PC-9 (cell line): ENCODE results near the gene PPP1R3G.

ENCODE experiments used
- EZH2 ChIP-seq: fragments of 200-600 bp; sonication (generic); IDR thresholded peaks from 2 replicates; pipeline ENCODE4 v1.8.0; 2017; ENCODE audit warnings: antibody characterized with exemption, low read depth
- TF ChIP-seq, protein P1 (sequence below): fragments of 200-600 bp; sonication (generic); conservative IDR thresholded peaks from 2 replicates; pipeline ENCODE4 v1.6.1; 2017; ENCODE audit warnings: mixed run types, antibody characterized with exemption, mild to moderate bottlenecking, moderate library complexity

DNA sequence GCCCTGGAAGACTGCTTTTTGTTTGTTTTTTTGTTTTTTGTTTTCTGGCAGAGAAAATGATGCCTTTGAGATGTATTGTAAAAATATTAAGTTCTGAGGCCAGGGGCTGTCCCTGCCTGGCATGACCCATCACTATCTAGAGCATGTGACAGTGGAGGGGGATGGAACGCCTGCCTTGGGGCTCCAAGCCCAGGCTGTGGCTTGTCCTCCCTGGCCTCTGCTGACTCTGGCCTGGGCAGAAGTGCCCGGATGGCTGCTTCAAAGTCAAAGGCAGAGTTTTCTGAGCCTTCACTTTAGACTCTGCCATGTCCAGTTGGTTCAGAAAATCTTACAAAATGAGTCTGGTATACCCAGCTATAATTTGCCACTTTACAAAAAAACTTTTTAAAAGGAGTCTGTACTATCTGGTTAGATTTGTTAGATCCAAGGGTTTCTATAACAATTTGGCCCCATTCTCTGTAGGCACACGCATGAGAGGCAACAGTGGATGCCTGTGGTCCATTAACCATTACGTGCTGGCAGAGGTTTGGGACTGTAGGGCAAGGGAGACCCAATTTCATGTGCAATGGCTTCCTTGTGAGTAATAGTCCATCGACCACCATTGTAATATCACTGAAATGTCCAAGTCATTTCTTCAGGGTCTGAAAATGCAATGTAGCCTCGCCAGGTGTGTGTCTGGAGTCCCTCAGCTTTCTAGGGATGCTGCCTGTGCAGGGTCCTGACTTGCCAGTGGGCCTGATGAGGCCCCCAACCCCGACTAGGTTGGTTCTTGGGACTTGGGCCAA, 8.3 kb downstream of the PPP1R3G start:
- TF ChIP-seq EZH2: no peak
- TF ChIP-seq, protein P1, sequence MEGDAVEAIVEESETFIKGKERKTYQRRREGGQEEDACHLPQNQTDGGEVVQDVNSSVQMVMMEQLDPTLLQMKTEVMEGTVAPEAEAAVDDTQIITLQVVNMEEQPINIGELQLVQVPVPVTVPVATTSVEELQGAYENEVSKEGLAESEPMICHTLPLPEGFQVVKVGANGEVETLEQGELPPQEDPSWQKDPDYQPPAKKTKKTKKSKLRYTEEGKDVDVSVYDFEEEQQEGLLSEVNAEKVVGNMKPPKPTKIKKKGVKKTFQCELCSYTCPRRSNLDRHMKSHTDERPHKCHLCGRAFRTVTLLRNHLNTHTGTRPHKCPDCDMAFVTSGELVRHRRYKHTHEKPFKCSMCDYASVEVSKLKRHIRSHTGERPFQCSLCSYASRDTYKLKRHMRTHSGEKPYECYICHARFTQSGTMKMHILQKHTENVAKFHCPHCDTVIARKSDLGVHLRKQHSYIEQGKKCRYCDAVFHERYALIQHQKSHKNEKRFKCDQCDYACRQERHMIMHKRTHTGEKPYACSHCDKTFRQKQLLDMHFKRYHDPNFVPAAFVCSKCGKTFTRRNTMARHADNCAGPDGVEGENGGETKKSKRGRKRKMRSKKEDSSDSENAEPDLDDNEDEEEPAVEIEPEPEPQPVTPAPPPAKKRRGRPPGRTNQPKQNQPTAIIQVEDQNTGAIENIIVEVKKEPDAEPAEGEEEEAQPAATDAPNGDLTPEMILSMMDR: no peak
